Astrocyte (in vitro differentiated cells and primary cell): ENCODE results near the gene NUP153. TPM values are rescaled to one million over a fixed set of nuclear protein-coding genes. Genes with fewer than 3 reads are reported as not detected.
"Not testable (repeated sequence)": the region's sequence is repeated elsewhere in the genome, so short reads cannot be mapped to it uniquely, and the experiment has no call there.

Experiments used
- DNase-seq: peaks from one replicate; pipeline ENCODE4 v3.0.0-alpha.2; 2010; ENCODE audit warnings: low read depth
- FAIRE-seq: peaks from 2 replicates; lab custom pipeline; 2011; peaks lifted over from hg19 to GRCh38; lab: Jason Lieb, UNC
- H2AFZ ChIP-seq: 2 replicates; pipeline ENCODE4 v1.6.0; 2012; ENCODE audit warnings: low read depth, low read length, inconsistent platforms
- H3K27ac ChIP-seq: 2 replicates; pipeline ENCODE4 v1.5.1; 2011; ENCODE audit warnings: low read depth, low read length, inconsistent platforms
- H3K27me3 ChIP-seq: 2 replicates; pipeline ENCODE4 v1.6.0; 2011; ENCODE audit warnings: low read length, inconsistent platforms; ENCODE audit not compliant: insufficient read depth
- H3K36me3 ChIP-seq: 2 replicates; pipeline ENCODE4 v1.5.1; 2011; ENCODE audit warnings: low read length, inconsistent platforms; ENCODE audit not compliant: insufficient read depth
- H3K4me1 ChIP-seq: 2 replicates; pipeline ENCODE4 v1.5.1; 2011; ENCODE audit warnings: low read length, inconsistent platforms; ENCODE audit not compliant: insufficient read depth
- H3K4me2 ChIP-seq: 2 replicates; pipeline ENCODE4 v1.6.0; 2012; ENCODE audit warnings: low read length, inconsistent platforms
- H3K4me3 ChIP-seq: 2 replicates; pipeline ENCODE4 v1.5.1; 2011; ENCODE audit warnings: low read depth, mild to moderate bottlenecking, low read length, inconsistent platforms; ENCODE audit not compliant: insufficient read depth
- H3K79me2 ChIP-seq: 2 replicates; pipeline ENCODE4 v1.6.0; 2012; ENCODE audit warnings: mild to moderate bottlenecking, low read length, inconsistent platforms; ENCODE audit not compliant: insufficient read depth
- H3K9ac ChIP-seq: 2 replicates; pipeline ENCODE4 v1.6.0; 2012; ENCODE audit warnings: mild to moderate bottlenecking, low read length, inconsistent platforms
- H3K9me3 ChIP-seq: 2 replicates; pipeline ENCODE4 v1.5.1; 2012; ENCODE audit warnings: low read depth, mild to moderate bottlenecking, low read length, inconsistent platforms; ENCODE audit not compliant: insufficient read depth
- H4K20me1 ChIP-seq: 2 replicates; pipeline ENCODE4 v1.6.0; 2012; ENCODE audit warnings: low read length, inconsistent platforms; ENCODE audit not compliant: insufficient read depth
- H3K27ac Mint-ChIP-seq: one replicate; pipeline ENCODE4 v1.8.0; 2021; ENCODE audit warnings: mild to moderate bottlenecking, mixed read lengths; ENCODE audit not compliant: unreplicated experiment
- H3K27me3 Mint-ChIP-seq: one replicate; pipeline ENCODE4 v1.8.0; 2021; ENCODE audit warnings: low read depth, mixed read lengths; ENCODE audit not compliant: unreplicated experiment
- H3K36me3 Mint-ChIP-seq: one replicate; pipeline ENCODE4 v1.8.0; 2021; ENCODE audit warnings: low read depth, mixed read lengths; ENCODE audit not compliant: unreplicated experiment
- H3K4me1 Mint-ChIP-seq: one replicate; pipeline ENCODE4 v1.8.0; 2021; ENCODE audit warnings: low read depth, mixed read lengths; ENCODE audit not compliant: unreplicated experiment
- H3K4me3 Mint-ChIP-seq: one replicate; pipeline ENCODE4 v1.8.0; 2021; ENCODE audit warnings: mild to moderate bottlenecking, moderate library complexity, mixed read lengths; ENCODE audit not compliant: unreplicated experiment
- H3K9me3 Mint-ChIP-seq: one replicate; pipeline ENCODE4 v1.8.0; 2021; ENCODE audit warnings: mild to moderate bottlenecking, mixed read lengths; ENCODE audit not compliant: unreplicated experiment
- EZH2 ChIP-seq: IDR thresholded peaks from 2 replicates; pipeline ENCODE4 v1.6.1; 2012; ENCODE audit warnings: mild to moderate bottlenecking, low read length, inconsistent platforms; ENCODE audit not compliant: insufficient read depth
- total RNA-seq: library from RNA; stranded (reverse); gene quantifications from 2 replicates; pipeline ENCODE4 v1.2.1, GENCODE V29; 2021
- TF ChIP-seq, protein P1 (sequence below): IDR thresholded peaks from 2 replicates; pipeline ENCODE4 v1.5.1; 2011; ENCODE audit warnings: low read depth, mild to moderate bottlenecking, inconsistent platforms, low read length, moderate library complexity; ENCODE audit not compliant: insufficient read depth

The NUP153 gene
- total RNA-seq, 1 donor from 2014 or later: 51.6 TPM

DNA sequence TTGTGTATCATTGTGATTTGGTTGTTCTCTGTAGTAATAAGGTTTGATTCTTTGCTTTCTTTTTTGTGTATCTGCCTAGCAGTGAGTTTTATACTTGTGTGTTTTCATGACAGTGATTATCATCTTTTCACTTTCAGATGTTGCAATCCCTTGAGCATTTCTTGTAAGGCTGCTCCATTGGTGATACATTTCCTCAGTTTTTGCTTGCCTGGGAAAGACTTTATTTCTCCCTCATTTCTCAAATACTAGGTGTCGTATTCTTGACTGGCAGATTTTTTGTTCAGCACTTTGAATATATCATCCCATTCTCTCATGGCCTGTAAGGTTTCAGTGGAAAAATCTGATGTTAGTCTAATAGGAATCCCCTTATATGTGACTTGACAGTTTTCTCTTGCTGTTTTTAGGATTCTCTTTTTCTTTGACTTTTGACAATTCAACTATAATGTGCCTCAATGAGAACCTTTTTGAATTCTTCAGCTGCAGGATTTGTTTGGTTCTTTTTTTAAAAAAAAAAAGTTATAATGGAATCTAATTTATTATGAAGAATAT is 31.1 kb upstream of the NUP153 start:
- no peak for TF ChIP-seq EZH2
- TF ChIP-seq, protein P1, sequence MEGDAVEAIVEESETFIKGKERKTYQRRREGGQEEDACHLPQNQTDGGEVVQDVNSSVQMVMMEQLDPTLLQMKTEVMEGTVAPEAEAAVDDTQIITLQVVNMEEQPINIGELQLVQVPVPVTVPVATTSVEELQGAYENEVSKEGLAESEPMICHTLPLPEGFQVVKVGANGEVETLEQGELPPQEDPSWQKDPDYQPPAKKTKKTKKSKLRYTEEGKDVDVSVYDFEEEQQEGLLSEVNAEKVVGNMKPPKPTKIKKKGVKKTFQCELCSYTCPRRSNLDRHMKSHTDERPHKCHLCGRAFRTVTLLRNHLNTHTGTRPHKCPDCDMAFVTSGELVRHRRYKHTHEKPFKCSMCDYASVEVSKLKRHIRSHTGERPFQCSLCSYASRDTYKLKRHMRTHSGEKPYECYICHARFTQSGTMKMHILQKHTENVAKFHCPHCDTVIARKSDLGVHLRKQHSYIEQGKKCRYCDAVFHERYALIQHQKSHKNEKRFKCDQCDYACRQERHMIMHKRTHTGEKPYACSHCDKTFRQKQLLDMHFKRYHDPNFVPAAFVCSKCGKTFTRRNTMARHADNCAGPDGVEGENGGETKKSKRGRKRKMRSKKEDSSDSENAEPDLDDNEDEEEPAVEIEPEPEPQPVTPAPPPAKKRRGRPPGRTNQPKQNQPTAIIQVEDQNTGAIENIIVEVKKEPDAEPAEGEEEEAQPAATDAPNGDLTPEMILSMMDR: no peak
- FAIRE-seq: no peak
- Mint-ChIP-seq H3K4me3 (no peak overlapping the region), H3K27ac (no peak overlapping the region), H3K36me3 (peaks cover 1% of the 10 kb centered on the region), H3K4me1 (no peaks in the 10 kb centered on the region), H3K9me3 (peaks cover 19% of the 10 kb centered on the region), H3K27me3 (no peaks in the 10 kb centered on the region)
- no peak overlapping the region for H3K9ac ChIP-seq
- H3K79me2 ChIP-seq: no peaks in the 10 kb centered on the region
- H3K36me3 ChIP-seq: no peaks in the 10 kb centered on the region
- no peak overlapping the region for H3K4me3 ChIP-seq
- H3K4me2 ChIP-seq: no peak overlapping the region
- H3K9me3 ChIP-seq: peaks cover 3% of the 10 kb centered on the region
- H3K4me1 ChIP-seq: no peaks in the 10 kb centered on the region
- no peaks in the 10 kb centered on the region for H4K20me1 ChIP-seq
- no peak overlapping the region for H3K27ac ChIP-seq
- DNase-seq: no peak
- no peaks in the 10 kb centered on the region for H3K27me3 ChIP-seq
- H2AFZ ChIP-seq: no peak overlapping the region

DNA sequence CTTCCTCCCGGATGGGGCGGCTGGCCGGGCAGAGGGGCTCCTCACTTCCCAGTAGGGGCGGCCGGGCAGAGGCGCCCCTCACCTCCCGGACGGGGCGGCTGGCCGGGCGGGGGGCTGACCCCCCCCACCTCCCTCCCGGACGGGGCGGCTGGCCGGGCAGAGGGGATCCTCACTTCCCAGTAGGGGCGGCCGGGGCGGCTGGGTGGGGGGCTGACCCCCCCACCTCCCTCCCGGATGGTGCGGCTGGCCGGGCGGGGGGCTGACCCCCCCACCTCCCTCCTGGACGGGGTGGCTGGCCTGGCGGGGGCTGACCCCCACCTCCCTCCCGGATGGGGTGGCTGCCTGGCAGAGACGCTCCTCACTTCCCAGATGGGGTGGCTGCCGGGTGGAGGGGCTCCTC is 28.6 kb upstream of the NUP153 start:
- H3K27me3 Mint-ChIP-seq, DNase-seq, H3K9me3 ChIP-seq, H3K4me3 Mint-ChIP-seq, H3K36me3 Mint-ChIP-seq, H3K4me1 ChIP-seq, H3K36me3 ChIP-seq, FAIRE-seq, H3K4me2 ChIP-seq, H3K4me3 ChIP-seq, H4K20me1 ChIP-seq, H3K4me1 Mint-ChIP-seq, H3K79me2 ChIP-seq, H3K27ac Mint-ChIP-seq, H3K27ac ChIP-seq, H3K27me3 ChIP-seq, H2AFZ ChIP-seq, H3K9ac ChIP-seq: not testable (repeated sequence)
- peaks cover 19% of the 10 kb centered on the region for H3K9me3 Mint-ChIP-seq

DNA sequence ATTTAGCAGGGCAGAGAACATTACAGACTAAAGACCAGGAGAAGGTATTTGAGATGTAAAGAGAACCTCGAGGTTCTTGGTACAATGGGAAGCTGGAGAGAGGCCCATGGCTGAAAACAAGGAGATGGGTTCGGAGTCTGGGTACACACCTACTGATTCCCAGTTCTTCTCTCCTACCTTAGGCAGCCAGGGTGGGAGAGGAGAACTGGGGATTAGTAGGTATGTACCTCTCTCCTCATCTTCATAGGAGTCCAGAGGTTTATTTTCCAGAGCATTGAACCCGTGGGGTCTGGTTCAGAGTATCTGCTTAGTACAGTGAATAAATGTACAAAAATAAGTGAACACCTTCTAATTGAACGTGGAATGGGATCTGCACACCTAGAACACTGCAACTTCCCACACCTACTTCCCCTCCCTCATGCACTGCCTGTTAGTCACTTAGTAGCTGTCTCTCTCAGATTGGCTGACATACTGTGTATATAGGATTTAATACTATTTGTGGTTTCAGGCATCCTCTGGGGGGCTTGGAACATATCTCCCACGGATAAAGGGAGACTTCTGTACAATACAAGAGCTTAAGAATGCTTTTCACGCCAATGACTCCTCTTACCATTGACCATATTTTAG is 23.5 kb upstream of the NUP153 start:
- Histone ChIP-seq H3K27me3 (no peaks in the 10 kb centered on the region), H3K36me3 (no peaks in the 10 kb centered on the region), H3K9ac (no peak overlapping the region), H2AFZ (no peak overlapping the region), H3K4me1 (no peaks in the 10 kb centered on the region), H3K4me3 (no peak overlapping the region), H3K9me3 (no peaks in the 10 kb centered on the region), H3K79me2 (no peaks in the 10 kb centered on the region), H4K20me1 (no peaks in the 10 kb centered on the region), H3K27ac (no peak overlapping the region), H3K4me2 (no peak overlapping the region)
- no peak for FAIRE-seq
- no peaks in the 10 kb centered on the region for H3K4me1 Mint-ChIP-seq
- no peak for DNase-seq
- H3K9me3 Mint-ChIP-seq: peaks cover 7% of the 10 kb centered on the region
- H3K36me3 Mint-ChIP-seq: peaks cover 2% of the 10 kb centered on the region
- TF ChIP-seq EZH2: no peak
- TF ChIP-seq, protein P1: no peak
- no peak overlapping the region for H3K27ac Mint-ChIP-seq
- peaks cover 3% of the 10 kb centered on the region for H3K27me3 Mint-ChIP-seq
- no peak overlapping the region for H3K4me3 Mint-ChIP-seq
